H1 (cell line): ENCODE measurements around the gene CASR. TPM values are rescaled to one million over a fixed set of nuclear protein-coding genes. Genes with fewer than 3 reads are reported as not detected.

ENCODE experiments used
- CTCF ChIA-PET: fragments of 300-600 bp; sonication (Branson Sonifier 250); formaldehyde crosslinking; loops from one replicate; lab custom pipeline; 2021; ENCODE audit not compliant: partially characterized antibody; lab: Charles Lee
- POLR2A ChIA-PET: fragments of 300-600 bp; sonication (Branson Sonifier 250); formaldehyde crosslinking; loops from one replicate; lab custom pipeline; 2021; ENCODE audit warnings: inconsistent platforms; ENCODE audit not compliant: partially characterized antibody; lab: Charles Lee
- DNase-seq, 2 experiments: peaks; one replicate each; pipeline versions ENCODE4 v3.0.0 to v3.0.0-alpha.2; 2010 to 2022; ENCODE audit warnings: low spot score in 2 of 2, low read depth in 1 of 2, mixed read lengths in 1 of 2
- FAIRE-seq: peaks from 2 replicates; lab custom pipeline; 2011; peaks lifted over from hg19 to GRCh38; lab: Jason Lieb, UNC
- H2AFZ ChIP-seq: 2 replicates; pipeline ENCODE4 v1.8.1; 2012; ENCODE audit warnings: low read length, inconsistent platforms
- H2AK5ac ChIP-seq: 2 replicates; pipeline ENCODE4 v1.6.1; 2013; ENCODE audit warnings: low read depth, low read length
- H2BK120ac ChIP-seq: replicated peaks from 2 replicates; pipeline ENCODE3; 2013; ENCODE audit warnings: low read depth, low read length, inconsistent platforms
- H2BK12ac ChIP-seq: 2 replicates; pipeline ENCODE4 v1.6.1; 2013; ENCODE audit warnings: low read depth, low read length
- H2BK15ac ChIP-seq: 2 replicates; pipeline ENCODE4 v1.6.1; 2013; ENCODE audit warnings: low read length
- H2BK20ac ChIP-seq: 2 replicates; pipeline ENCODE4 v1.6.1; 2013; ENCODE audit warnings: low read length
- H2BK5ac ChIP-seq: 2 replicates; pipeline ENCODE4 v1.6.1; 2013; ENCODE audit warnings: low read depth, low read length
- H3K14ac ChIP-seq: 2 replicates; pipeline ENCODE4 v1.6.1; 2013; ENCODE audit warnings: inconsistent platforms; ENCODE audit not compliant: insufficient read length
- H3K18ac ChIP-seq: 2 replicates; pipeline ENCODE4 v1.6.1; 2013; ENCODE audit warnings: low read length; ENCODE audit errors: extremely low read depth
- H3K23ac ChIP-seq: 2 replicates; pipeline ENCODE4 v1.6.1; 2013; ENCODE audit warnings: inconsistent platforms; ENCODE audit not compliant: insufficient read length
- H3K23me2 ChIP-seq: 2 replicates; pipeline ENCODE4 v1.6.1; 2013; ENCODE audit warnings: low read depth, low read length
- H3K27ac ChIP-seq: 2 replicates; pipeline ENCODE4 v1.6.1; 2011; ENCODE audit warnings: low read depth, low read length, inconsistent platforms
- H3K27me3 ChIP-seq, 4 experiments: replicated peaks in 1 of 4; 1 replicate in 1 of 4; 2 replicates in 3 of 4; pipeline versions ENCODE4 v1.6.1 to v1.8.1; 2011 to 2013; ENCODE audit warnings: low read length in 3 of 4, mild to moderate bottlenecking in 3 of 4, inconsistent platforms in 2 of 4, mixed read lengths in 2 of 4, moderate library complexity in 1 of 4; ENCODE audit not compliant: control insufficient read depth in 3 of 4, insufficient read depth in 3 of 4; ENCODE audit errors: extremely low read depth in 1 of 4
- H3K36me3 ChIP-seq, 4 experiments: 2 replicates each; pipeline versions ENCODE4 v1.6.1 to v1.8.1; 2011 to 2013; ENCODE audit warnings: mild to moderate bottlenecking in 4 of 4, low read length in 3 of 4, moderate library complexity in 2 of 4, control low read depth in 1 of 4, inconsistent platforms in 1 of 4; ENCODE audit not compliant: insufficient read depth in 4 of 4, control insufficient read depth in 2 of 4
- H3K4ac ChIP-seq: replicated peaks from 2 replicates; pipeline ENCODE3; 2013; ENCODE audit warnings: low read length, low read depth, mixed read lengths, inconsistent platforms; ENCODE audit not compliant: insufficient read length
- H3K4me1 ChIP-seq, 4 experiments: replicated peaks in 1 of 4; 1 replicate in 1 of 4; 2 replicates in 3 of 4; pipeline versions ENCODE4 v1.6.1 to v1.8.1; 2011 to 2013; ENCODE audit warnings: low read length in 3 of 4, inconsistent platforms in 2 of 4, mixed read lengths in 1 of 4; ENCODE audit not compliant: insufficient read depth in 4 of 4, control insufficient read depth in 3 of 4
- H3K4me2 ChIP-seq, 2 experiments: 2 replicates each; pipeline versions ENCODE4 v1.6.1 to v1.8.1; 2011 to 2013; ENCODE audit warnings: low read depth in 2 of 2, low read length in 2 of 2, control low read depth in 1 of 2, inconsistent platforms in 1 of 2, mild to moderate bottlenecking in 1 of 2; ENCODE audit not compliant: insufficient read depth in 1 of 2
- H3K4me3 ChIP-seq, 4 experiments: fragments of 200-600, 300-600 bp in 1 of 4; sonication (generic), shearing (Covaris generic), sonication (Bioruptor Twin) in 1 of 4; 2 replicates each; pipeline versions ENCODE4 v1.5.1 to v1.8.1; 2011 to 2016; ENCODE audit warnings: low read length in 4 of 4, low read depth in 3 of 4, control low read depth in 2 of 4, inconsistent platforms in 2 of 4, mild to moderate bottlenecking in 2 of 4, mixed read lengths in 1 of 4, moderate library complexity in 1 of 4; ENCODE audit not compliant: insufficient read depth in 2 of 4; ENCODE audit errors: extremely low read depth in 1 of 4
- H3K56ac ChIP-seq: replicated peaks from 2 replicates; pipeline ENCODE3; 2013; ENCODE audit warnings: low read depth, mild to moderate bottlenecking, mixed read lengths, low read length, inconsistent platforms; ENCODE audit not compliant: insufficient read length
- H3K79me1 ChIP-seq: 2 replicates; pipeline ENCODE4 v1.6.1; 2013; ENCODE audit warnings: low read depth, low read length, control low read depth
- H3K79me2 ChIP-seq, 2 experiments: 2 replicates each; pipeline versions ENCODE4 v1.6.1 to v1.8.1; 2012 to 2013; ENCODE audit warnings: low read length in 2 of 2, mild to moderate bottlenecking in 2 of 2, inconsistent platforms in 1 of 2; ENCODE audit not compliant: insufficient read depth in 2 of 2, control insufficient read depth in 1 of 2
- H3K9ac ChIP-seq, 4 experiments: replicated peaks in 1 of 4; 1 replicate in 1 of 4; 2 replicates in 3 of 4; pipeline versions ENCODE4 v1.6.1 to v1.8.1; 2011 to 2013; ENCODE audit warnings: low read depth in 3 of 4, low read length in 3 of 4, control low read depth in 2 of 4, mild to moderate bottlenecking in 2 of 4, moderate library complexity in 2 of 4, inconsistent platforms in 1 of 4; ENCODE audit errors: extremely low read depth in 1 of 4
- H3K9me3 ChIP-seq, 2 experiments: 2 replicates each; pipeline versions ENCODE4 v1.6.1 to v1.8.1; 2012 to 2013; ENCODE audit warnings: mild to moderate bottlenecking in 2 of 2, moderate library complexity in 2 of 2, control low read depth in 1 of 2, inconsistent platforms in 1 of 2, low read depth in 1 of 2, low read length in 1 of 2, mixed read lengths in 1 of 2; ENCODE audit not compliant: insufficient read depth in 2 of 2
- H4K20me1 ChIP-seq, 2 experiments: replicated peaks in 1 of 2; 2 replicates each; pipeline versions ENCODE3 to v1.8.1; 2011 to 2013; ENCODE audit warnings: inconsistent platforms in 2 of 2, low read length in 2 of 2, mild to moderate bottlenecking in 1 of 2; ENCODE audit not compliant: insufficient read depth in 2 of 2, control insufficient read depth in 1 of 2
- H4K5ac ChIP-seq: 2 replicates; pipeline ENCODE4 v1.6.1; 2013; ENCODE audit warnings: low read length, low read depth, mixed read lengths, inconsistent platforms; ENCODE audit not compliant: insufficient read length
- H4K8ac ChIP-seq: 2 replicates; pipeline ENCODE4 v1.8.0; 2013; ENCODE audit warnings: mild to moderate bottlenecking, moderate library complexity, low read length, inconsistent platforms; ENCODE audit not compliant: insufficient read depth; ENCODE audit errors: extremely low read depth
- H4K91ac ChIP-seq: replicated peaks from 2 replicates; pipeline ENCODE3; 2013; ENCODE audit warnings: low read length, mixed read lengths, inconsistent platforms; ENCODE audit not compliant: insufficient read length
- ATF3 ChIP-seq: IDR thresholded peaks from 2 replicates; pipeline ENCODE4 v1.6.1; 2011; ENCODE audit warnings: low read depth, mild to moderate bottlenecking, low read length; ENCODE audit not compliant: insufficient read depth
- BACH1 ChIP-seq: IDR thresholded peaks from 2 replicates; pipeline ENCODE4 v1.6.1; 2012; ENCODE audit warnings: low read length, improper control_type of control experiment
- CTBP2 ChIP-seq: IDR thresholded peaks from 2 replicates; pipeline ENCODE4 v1.7.0; 2011; ENCODE audit warnings: borderline replicate concordance, mild to moderate bottlenecking, moderate library complexity, mixed read lengths, low read length; ENCODE audit not compliant: insufficient read depth, insufficient read length
- GABPA ChIP-seq: IDR thresholded peaks from 2 replicates; pipeline ENCODE4 v1.6.1; 2011; ENCODE audit warnings: mild to moderate bottlenecking, low read length, moderate library complexity, borderline replicate concordance; ENCODE audit not compliant: insufficient read depth
- KDM4A ChIP-seq: IDR thresholded peaks from one replicate; pipeline ENCODE4 v1.7.1; 2012; ENCODE audit warnings: low read depth, mild to moderate bottlenecking, moderate library complexity, low read length, inconsistent platforms; ENCODE audit not compliant: severe bottlenecking
- SP1 ChIP-seq: IDR thresholded peaks from 2 replicates; pipeline ENCODE4 v1.6.1; 2011; ENCODE audit warnings: low read depth, low read length
- SRF ChIP-seq: IDR thresholded peaks from 2 replicates; pipeline ENCODE4 v1.6.1; 2011; ENCODE audit warnings: mild to moderate bottlenecking, low read depth, low read length, moderate library complexity
- SUZ12 ChIP-seq: fragments of 200-600 bp; sonication (generic); IDR thresholded peaks from 2 replicates; pipeline ENCODE4 v1.6.1; 2012; ENCODE audit warnings: mild to moderate bottlenecking, inconsistent platforms, low read length, moderate library complexity, mixed read lengths
- TEAD4 ChIP-seq: IDR thresholded peaks from 2 replicates; pipeline ENCODE4 v1.6.1; 2012; ENCODE audit warnings: low read depth, low read length, inconsistent platforms, mixed read lengths
- YY1 ChIP-seq: IDR thresholded peaks from 2 replicates; pipeline ENCODE4 v1.6.1; 2011; ENCODE audit warnings: low read depth, mild to moderate bottlenecking, low read length
- WGBS, 2 experiments: shearing (Covaris generic) in 1 of 2; methylation state at CpG; one replicate each; pipeline versions ENCODE4 v1.1.6 to v1.1.7; 2013 to 2015; ENCODE audit warnings: low lambda C conversion rate in 2 of 2, mixed read lengths in 2 of 2, inconsistent platforms in 1 of 2, low coverage in 1 of 2, missing lambda C conversion rate in 1 of 2; ENCODE audit not compliant: insufficient replicate concordance in 2 of 2, insufficient coverage in 1 of 2, insufficient read length in 1 of 2; ENCODE audit errors: extremely low coverage in 1 of 2, missing lambda C conversion rate in 1 of 2; 5-methylcytosine and 5-hydroxymethylcytosine counted together
- polyA plus RNA-seq, 7 experiments: library from polyadenylated mRNA; depleted of rRNA in 3 of 7; stranded (reverse) in 5 of 7; unstranded in 2 of 7; fragments of >200 nt in 5 of 7; fragments of 200-250 nt in 2 of 7; gene quantifications; 1 replicate in 5 of 7; 2 replicates in 1 of 7; 4 replicates in 1 of 7; pipeline versions ENCODE4 v1.2.1 to v1.2.3, GENCODE V29; 2011 to 2013; ENCODE audit warnings: missing spikeins in 2 of 7, mixed read lengths in 2 of 7
- total RNA-seq: library from RNA; stranded (reverse); fragmentation: NEBNext Ultra II Directional; extraction: Animal tissue kit (Norgen Biotek cat#: 25700); gene quantifications from 2 replicates; pipeline ENCODE4 v1.2.1, GENCODE V29; 2021

Gene CASR
- total and polyA plus RNA-seq, 2 of the 8 experiments (the other 6 are each of a cell fraction or from before 2014, with no cell fraction given) = 0.36 to 0.58 TPM

- no peak for TF ChIP-seq YY1
- TF ChIP-seq BACH1 = no peak
- no peak for TF ChIP-seq ATF3
- TF ChIP-seq GABPA = no peak
- no peak for TF ChIP-seq SUZ12
- TF ChIP-seq TEAD4 = no peak
- TF ChIP-seq SP1 = no peak
- no peak for TF ChIP-seq CTBP2
- TF ChIP-seq SRF = no peak
- no peak for TF ChIP-seq KDM4A
- no peaks in the 10 kb centered on the region for H4K20me1 ChIP-seq
- 89% methylated on average over 13 of the region's 13 CpGs; no CpG with 5 or more reads in 1 of the 2 experiments for WGBS, 2 experiments
- H2BK5ac ChIP-seq = no peak overlapping the region
- no peak overlapping the region for H3K9ac ChIP-seq
- no peak overlapping the region for H3K4me2 ChIP-seq
- no peaks in the 10 kb centered on the region for H3K79me1 ChIP-seq
- no peak overlapping the region for H3K23ac ChIP-seq
- no peak overlapping the region for H2BK120ac ChIP-seq
- DNase-seq = no peak
- H3K9me3 ChIP-seq = no peaks in the 10 kb centered on the region
- H3K4me3 ChIP-seq = no peak overlapping the region
- H3K36me3 ChIP-seq = no peaks in the 10 kb centered on the region
- no peak overlapping the region for H3K56ac ChIP-seq
- H2BK12ac ChIP-seq = no peak overlapping the region
- CTCF ChIA-PET = interaction anchor here (0.6 to 1.3 kb wide), 3 partner anchors 20 to 129 kb away, joined by 3 to 4 read pairs (median 4); no protein-coding TSS in a partner anchor
- no peak for FAIRE-seq
- H3K27me3 ChIP-seq = no peaks in the 10 kb centered on the region
- H4K91ac ChIP-seq = no peak overlapping the region
- H2AFZ ChIP-seq = no peak overlapping the region
- H2AK5ac ChIP-seq = no peak overlapping the region
- H3K27ac ChIP-seq = no peak overlapping the region
- peaks cover 0 to 3% (median 0%) of the 10 kb centered on the region in 4 experiments; a peak in 1 of 7 replicates for H3K4me1 ChIP-seq
- H3K79me2 ChIP-seq = no peaks in the 10 kb centered on the region
- H3K4ac ChIP-seq = no peak overlapping the region
- no peak overlapping the region for H2BK20ac ChIP-seq
- no peak overlapping the region for H4K5ac ChIP-seq
- no peak overlapping the region for H3K18ac ChIP-seq
- H4K8ac ChIP-seq = no peak overlapping the region
- no peak overlapping the region for H3K14ac ChIP-seq
- H3K23me2 ChIP-seq = no peaks in the 10 kb centered on the region; the same call in 1 of the 2 replicates
- no peak overlapping the region for H2BK15ac ChIP-seq
- POLR2A ChIA-PET = no interaction called here
Observed at GRCh38 chr3:122233101-122233952, 49.9 kb downstream of the CASR start.
